A673 (cell line): Measurements from ENCODE around the gene KCNE4. TPM values are rescaled to one million over a fixed set of nuclear protein-coding genes. Genes with fewer than 3 reads are reported as not detected.

ENCODE experiments used
- BruUV-seq: library from RNA; stranded (reverse); fragments of 400-500 nt; replicated peaks from 2 replicates; lab custom pipeline; 2021; lab: Mats Ljungman, UMichigan
- CTCF ChIA-PET: fragments of 300-600 bp; sonication (Branson Sonifier 250); formaldehyde crosslinking; loops from one replicate; lab custom pipeline; 2022; ENCODE audit warnings: antibody characterized with exemption; lab: Charles Lee
- POLR2A ChIA-PET: fragments of 300-600 bp; sonication (Branson Sonifier 250); formaldehyde crosslinking; loops from one replicate; lab custom pipeline; 2022; ENCODE audit warnings: antibody characterized with exemption; ENCODE audit not compliant: low non-redundant PET; lab: Charles Lee
- DNase-seq: peaks from one replicate; pipeline ENCODE4 v3.0.0-alpha.2; 2015; ENCODE audit warnings: low spot score
- H3K27ac ChIP-seq: fragments of 200-600 bp; sonication (generic); 2 replicates; pipeline ENCODE4 v1.5.1; 2016; ENCODE audit warnings: mixed run types, low read depth, mild to moderate bottlenecking, mixed read lengths, antibody characterized with exemption, low read length; ENCODE audit not compliant: poor library complexity, severe bottlenecking
- H3K27me3 ChIP-seq: fragments of 200-600 bp; sonication (generic); replicated peaks from 2 replicates; pipeline ENCODE4 v1.6.1; 2017; ENCODE audit warnings: mixed run types, low read depth, mild to moderate bottlenecking, mixed read lengths, antibody characterized with exemption, low read length; ENCODE audit not compliant: insufficient read depth, poor library complexity
- H3K36me3 ChIP-seq: fragments of 200-600 bp; sonication (generic); 2 replicates; pipeline ENCODE4 v1.6.1; 2016; ENCODE audit warnings: mixed run types, mild to moderate bottlenecking, mixed read lengths, antibody characterized with exemption, low read length; ENCODE audit not compliant: insufficient read depth, poor library complexity, severe bottlenecking
- H3K4me1 ChIP-seq: fragments of 200-600 bp; sonication (generic); 2 replicates; pipeline ENCODE4 v1.6.1; 2017; ENCODE audit warnings: mixed run types, mild to moderate bottlenecking, mixed read lengths, antibody characterized with exemption, low read length; ENCODE audit not compliant: insufficient read depth, poor library complexity, severe bottlenecking
- H3K4me3 ChIP-seq: fragments of 200-600 bp; sonication (generic); 2 replicates; pipeline ENCODE4 v1.5.1; 2016; ENCODE audit warnings: low read depth, mixed run types, mild to moderate bottlenecking, mixed read lengths, low read length; ENCODE audit not compliant: poor library complexity, severe bottlenecking
- H3K9me3 ChIP-seq: fragments of 200-600 bp; sonication (generic); 2 replicates; pipeline ENCODE4 v1.6.1; 2016; ENCODE audit warnings: mixed run types, low read depth, mild to moderate bottlenecking, mixed read lengths, antibody characterized with exemption, low read length; ENCODE audit not compliant: poor library complexity, severe bottlenecking
- EZH2 ChIP-seq: fragments of 200-600 bp; sonication (generic); IDR thresholded peaks from 2 replicates; pipeline ENCODE4 v1.6.1; 2017; ENCODE audit warnings: borderline replicate concordance, low read depth, mild to moderate bottlenecking, mixed read lengths, antibody characterized with exemption, low read length; ENCODE audit not compliant: poor library complexity, severe bottlenecking
- intact Hi-C: fragments of 100-400 bp; cut with micrococcal nuclease; formaldehyde crosslinking; loops from one replicate; pipeline ENCODE4 v1.10.0; 2022; ENCODE audit not compliant: unreplicated experiment
- total RNA-seq: library from RNA; stranded (reverse); gene quantifications from 2 replicates; pipeline ENCODE4 v1.2.3, GENCODE V29; 2021
- TF ChIP-seq, protein P1 (sequence below): fragments of 300-800, 200-600 bp; sonication (generic); conservative IDR thresholded peaks from 2 replicates; pipeline ENCODE4 v1.5.1; 2017; ENCODE audit warnings: low read depth, mild to moderate bottlenecking, antibody characterized with exemption, low read length, moderate library complexity, mixed read lengths

The KCNE4 gene
- total RNA-seq, 1 experiment from 2014 or later = 82.5 TPM

DNA sequence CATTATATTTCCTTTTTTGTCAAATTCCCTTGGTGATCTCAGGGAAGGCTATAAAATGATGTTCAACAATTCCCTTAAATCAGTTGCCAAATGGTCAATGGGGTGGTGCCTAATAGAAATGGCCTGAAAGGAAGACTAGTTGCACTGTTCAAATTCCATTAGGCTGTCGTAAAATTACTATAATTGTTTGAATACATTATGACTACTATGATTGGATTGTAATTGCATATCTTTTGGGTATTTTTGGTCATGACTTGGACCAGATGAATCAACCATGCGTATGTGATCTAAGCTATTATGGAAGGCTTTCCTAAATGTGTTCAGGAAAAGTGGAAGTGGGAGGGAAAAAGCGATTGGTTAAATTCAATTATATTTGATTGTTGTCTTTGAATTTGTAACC is 41.3 kb upstream of the KCNE4 start:
- CTCF ChIA-PET = no interaction called here
- H3K27ac ChIP-seq = no peak overlapping the region
- H3K4me3 ChIP-seq = no peak overlapping the region
- no peaks in the 10 kb centered on the region for H3K36me3 ChIP-seq
- POLR2A ChIA-PET = no interaction called here
- intact Hi-C loops = no loop called here
- no peaks in the 10 kb centered on the region for H3K9me3 ChIP-seq
- H3K27me3 ChIP-seq = no peaks in the 10 kb centered on the region
- no TSS peak for BruUV-seq
- TF ChIP-seq EZH2 = no peak
- TF ChIP-seq, protein P1, sequence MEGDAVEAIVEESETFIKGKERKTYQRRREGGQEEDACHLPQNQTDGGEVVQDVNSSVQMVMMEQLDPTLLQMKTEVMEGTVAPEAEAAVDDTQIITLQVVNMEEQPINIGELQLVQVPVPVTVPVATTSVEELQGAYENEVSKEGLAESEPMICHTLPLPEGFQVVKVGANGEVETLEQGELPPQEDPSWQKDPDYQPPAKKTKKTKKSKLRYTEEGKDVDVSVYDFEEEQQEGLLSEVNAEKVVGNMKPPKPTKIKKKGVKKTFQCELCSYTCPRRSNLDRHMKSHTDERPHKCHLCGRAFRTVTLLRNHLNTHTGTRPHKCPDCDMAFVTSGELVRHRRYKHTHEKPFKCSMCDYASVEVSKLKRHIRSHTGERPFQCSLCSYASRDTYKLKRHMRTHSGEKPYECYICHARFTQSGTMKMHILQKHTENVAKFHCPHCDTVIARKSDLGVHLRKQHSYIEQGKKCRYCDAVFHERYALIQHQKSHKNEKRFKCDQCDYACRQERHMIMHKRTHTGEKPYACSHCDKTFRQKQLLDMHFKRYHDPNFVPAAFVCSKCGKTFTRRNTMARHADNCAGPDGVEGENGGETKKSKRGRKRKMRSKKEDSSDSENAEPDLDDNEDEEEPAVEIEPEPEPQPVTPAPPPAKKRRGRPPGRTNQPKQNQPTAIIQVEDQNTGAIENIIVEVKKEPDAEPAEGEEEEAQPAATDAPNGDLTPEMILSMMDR = no peak
- DNase-seq = no peak
- no peaks in the 10 kb centered on the region for H3K4me1 ChIP-seq

DNA sequence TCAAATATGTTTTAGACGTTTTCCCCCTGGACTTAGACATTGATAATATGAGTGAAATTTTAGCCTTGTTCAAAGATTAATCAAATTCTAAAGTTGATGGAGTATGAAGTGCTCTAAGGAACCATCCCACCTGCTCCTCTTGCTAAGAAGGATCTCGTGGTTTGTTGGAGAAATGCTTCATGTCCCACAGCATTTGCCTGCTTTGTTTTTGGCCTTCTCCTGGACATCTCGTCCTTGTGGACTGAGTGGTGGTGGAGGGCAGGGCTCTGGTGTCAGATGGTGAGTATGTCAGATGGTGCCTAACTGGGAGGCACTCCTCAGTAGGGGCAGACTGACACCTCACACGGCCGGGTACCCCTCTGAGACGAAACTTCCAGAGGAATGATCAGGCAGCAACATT is 39.7 kb upstream of the KCNE4 start:
- intact Hi-C loops = no loop called here
- BruUV-seq = no TSS peak

DNA sequence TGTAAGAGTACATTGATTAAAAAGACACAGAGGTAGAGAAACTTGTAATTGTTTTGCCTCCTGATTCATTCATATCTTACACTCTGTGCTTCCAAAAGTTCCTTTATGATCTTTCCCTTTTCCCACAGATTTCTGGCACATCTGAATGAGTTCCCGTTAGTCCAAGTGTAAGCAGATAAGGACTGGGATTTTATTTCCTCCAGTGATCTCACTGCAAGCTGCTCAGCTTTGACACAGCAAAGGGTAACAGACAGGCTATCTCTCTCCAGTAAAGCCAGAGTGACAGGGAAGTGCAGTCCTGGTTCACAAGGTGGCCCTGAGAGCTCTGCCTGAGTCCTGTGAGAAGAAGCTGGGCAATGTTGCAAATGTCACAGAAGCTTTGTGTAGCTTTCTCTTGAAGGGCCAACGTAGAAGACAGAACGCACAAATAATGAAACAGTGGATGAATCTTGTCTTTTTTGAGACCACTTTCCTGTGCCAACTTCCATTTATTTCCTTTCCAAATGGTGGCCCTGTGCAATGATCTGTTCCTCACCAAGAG is 32.5 kb upstream of the KCNE4 start:
- Histone ChIP-seq H3K9me3 (no peaks in the 10 kb centered on the region), H3K4me3 (no peak overlapping the region), H3K4me1 (no peaks in the 10 kb centered on the region), H3K27me3 (no peaks in the 10 kb centered on the region), H3K27ac (no peak overlapping the region), H3K36me3 (no peaks in the 10 kb centered on the region)
- no TSS peak for BruUV-seq
- DNase-seq = no peak
- no peak for TF ChIP-seq EZH2
- TF ChIP-seq, protein P1 = no peak
- ChIA-PET CTCF (no interaction called here), POLR2A (no interaction called here)
- intact Hi-C loops = no loop called here

More for the DNA sequence above, 39.7 kb upstream of the KCNE4 start:
- Histone ChIP-seq H3K4me1 (no peaks in the 10 kb centered on the region), H3K27ac (no peak overlapping the region), H3K36me3 (no peaks in the 10 kb centered on the region), H3K9me3 (no peaks in the 10 kb centered on the region), H3K27me3 (no peaks in the 10 kb centered on the region), H3K4me3 (no peak overlapping the region)
- POLR2A ChIA-PET = no interaction called here
- CTCF ChIA-PET = no interaction called here
- no peak for TF ChIP-seq EZH2
- TF ChIP-seq, protein P1 = no peak
- DNase-seq = no peak
